ENCODE results near the gene SLC35F5.
"Not testable (repeated sequence)": the region's sequence is repeated elsewhere in the genome, so short reads cannot be mapped to it uniquely, and the experiment has no call there.

SLC35F5 gene

GRCh38 chr2:113698892-113699447, 57.5 kb downstream of the SLC35F5 start:
- no peak for TF ChIP-seq CTCF (IDR thresholded peaks at IDR 0.05; ENCODE audit: low read length, missing control alignments)
- no peak overlapping the region for H3K4me3 ChIP-seq (replicated peaks; ENCODE audit: low read depth, low read length)
- DNase-seq (ENCODE audit: low read depth) = no peak

DNA sequence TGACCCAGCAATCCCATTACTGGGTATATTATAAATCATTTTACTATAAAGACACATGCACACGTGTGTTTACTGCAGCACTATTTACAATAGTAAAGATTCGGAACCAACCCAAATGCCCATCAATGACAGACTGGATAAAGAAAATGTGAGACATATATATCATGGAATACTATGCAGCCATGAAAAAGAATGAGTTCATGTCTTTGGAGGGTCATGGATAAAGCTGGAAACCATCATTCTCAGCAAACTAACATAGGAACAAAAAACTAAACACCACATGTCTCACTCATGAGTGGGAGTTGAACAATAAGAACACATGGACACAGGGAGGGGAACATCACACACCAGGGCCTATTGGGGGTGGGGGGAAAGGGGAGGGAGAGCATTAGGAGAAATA, 58.2 kb downstream of the SLC35F5 start:
- not testable (repeated sequence) for H3K4me3 ChIP-seq (replicated peaks; ENCODE audit: low read depth, low read length); DNase-seq (ENCODE audit: low read depth)

GRCh38 chr2:113697516-113697915, 58.9 kb downstream of the SLC35F5 start:
- TF ChIP-seq CTCF (IDR thresholded peaks at IDR 0.05; ENCODE audit: low read length, missing control alignments) = no peak
- H3K4me3 ChIP-seq (replicated peaks; ENCODE audit: low read depth, low read length) = no peak overlapping the region
- no peak for DNase-seq (ENCODE audit: low read depth)

DNA sequence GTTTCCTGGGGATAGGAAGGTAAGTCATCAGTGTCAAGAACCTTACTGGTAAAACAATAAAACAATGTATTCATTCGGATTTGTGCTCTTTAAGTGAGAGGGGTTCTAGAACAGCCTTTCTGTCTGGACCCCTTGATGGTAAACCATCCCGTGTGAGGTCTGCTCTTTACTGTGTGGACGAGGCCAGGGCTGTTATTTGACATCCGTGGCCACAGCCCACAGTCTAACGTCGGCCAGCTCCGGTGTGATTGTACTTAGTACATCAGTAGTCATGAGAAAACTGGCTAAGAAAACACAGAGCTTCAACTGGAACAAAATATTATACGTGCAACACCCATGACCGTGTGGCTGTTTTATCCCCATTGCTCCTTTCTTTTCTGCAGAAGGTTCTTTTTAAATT, 62.0 kb downstream of the SLC35F5 start:
- TF ChIP-seq CTCF (IDR thresholded peaks at IDR 0.05; ENCODE audit: low read length, missing control alignments) = no peak
- DNase-seq (ENCODE audit: low read depth) = no peak
- no peak overlapping the region for H3K4me3 ChIP-seq (replicated peaks; ENCODE audit: low read depth, low read length)

DNA sequence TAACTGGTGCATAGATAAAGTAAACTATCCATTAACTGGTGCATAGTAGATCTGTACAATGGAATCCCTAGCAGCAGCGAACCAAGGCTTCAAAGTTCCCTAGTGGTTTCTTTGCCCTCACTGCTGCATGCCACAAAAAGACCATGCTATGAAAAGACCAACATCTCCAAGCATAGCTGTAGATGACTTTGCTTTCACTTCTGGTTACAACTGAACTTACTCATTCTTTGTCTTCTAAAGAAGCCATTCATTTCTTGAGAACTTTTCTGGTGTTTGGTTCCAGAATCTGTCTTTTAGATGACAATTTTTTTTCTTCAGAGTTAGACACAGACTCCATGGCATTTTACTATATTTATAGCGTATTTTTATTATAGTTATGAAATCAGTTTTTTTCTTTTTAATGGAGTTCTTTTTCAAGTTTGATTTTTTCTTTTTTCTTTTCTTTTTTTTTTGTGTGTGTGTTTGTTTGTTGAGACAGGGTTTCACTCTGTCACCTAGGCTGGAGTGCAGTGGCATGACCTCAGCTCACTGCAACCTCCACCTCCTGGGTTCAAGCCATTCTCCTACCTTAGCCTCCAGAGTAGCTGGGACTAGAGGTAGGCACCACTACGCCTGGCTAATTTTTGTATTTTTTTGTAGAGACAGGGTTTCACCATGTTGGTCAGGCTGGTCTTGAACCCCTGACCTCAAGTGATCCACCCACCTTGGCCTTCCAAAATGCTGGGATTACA, 63.6 kb downstream of the SLC35F5 start:
- no peak overlapping the region for H3K4me3 ChIP-seq (replicated peaks; ENCODE audit: low read depth, low read length)
- TF ChIP-seq CTCF (IDR thresholded peaks at IDR 0.05; ENCODE audit: low read length, missing control alignments) = no peak
- no peak for DNase-seq (ENCODE audit: low read depth)

DNA sequence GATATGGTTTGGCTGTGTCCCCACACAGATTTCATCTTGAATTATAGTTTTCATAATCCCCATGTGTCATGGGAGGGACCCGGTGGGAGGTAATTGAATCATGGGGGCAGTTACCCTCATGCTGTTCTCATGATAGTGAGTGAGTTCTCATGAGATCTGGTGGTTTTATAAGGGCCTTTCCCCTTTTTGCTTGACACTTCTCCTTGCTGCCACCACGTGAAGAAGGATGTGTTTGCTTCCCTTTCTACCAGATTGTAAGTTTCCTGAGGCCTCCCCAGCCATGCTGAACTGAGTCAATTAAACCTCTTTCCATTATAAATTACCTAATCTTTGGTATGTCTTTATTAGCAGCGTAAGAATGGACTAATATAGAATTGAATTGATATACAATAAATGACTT, 65.6 kb downstream of the SLC35F5 start:
- not testable (repeated sequence) for DNase-seq (ENCODE audit: low read depth); H3K4me3 ChIP-seq (replicated peaks; ENCODE audit: low read depth, low read length)

DNA sequence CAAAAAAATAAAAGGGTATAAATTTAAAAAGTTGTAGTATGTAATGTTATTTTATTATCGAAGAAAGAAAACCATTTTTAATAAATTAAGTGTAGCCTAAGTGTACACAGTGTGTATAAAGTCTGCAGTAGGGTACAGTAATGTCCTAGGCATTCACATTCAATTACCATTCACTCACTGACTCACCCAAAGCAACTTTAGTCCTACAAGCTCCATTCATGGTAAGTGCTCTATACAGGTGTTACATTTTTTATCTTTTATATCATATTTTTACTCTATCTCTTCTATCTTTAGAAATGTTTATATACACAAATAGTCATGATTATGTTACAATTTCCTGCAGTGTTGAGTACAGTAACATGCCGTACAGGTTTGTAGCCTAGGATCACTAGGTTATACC, 69.9 kb downstream of the SLC35F5 start:
- no peak for DNase-seq (ENCODE audit: low read depth)
- no peak for TF ChIP-seq CTCF (IDR thresholded peaks at IDR 0.05; ENCODE audit: low read length, missing control alignments)
- H3K4me3 ChIP-seq (replicated peaks; ENCODE audit: low read depth, low read length) = no peak overlapping the region

GRCh38 chr2:113685471-113685870, 71.0 kb downstream of the SLC35F5 start:
- H3K4me3 ChIP-seq (replicated peaks; ENCODE audit: low read depth, low read length) = no peak overlapping the region
- no peak for TF ChIP-seq CTCF (IDR thresholded peaks at IDR 0.05; ENCODE audit: low read length, missing control alignments)

More at GRCh38 chr2:113685471-113685870, 71.0 kb downstream of the SLC35F5 start:
- no peak for DNase-seq (ENCODE audit: low read depth)

Measured in fibroblast of pulmonary artery (primary cell).